GM18508 (cell line): ENCODE measurements around the gene TMEM19.

Experiments used
- ATAC-seq: cut with Tn5 transposase; IDR thresholded peaks from one replicate; pipeline ENCODE4 v1.9.1; 2021; ENCODE audit warnings: moderate number of reproducible peaks; ENCODE audit not compliant: insufficient read depth, unreplicated experiment

TMEM19 gene

DNA sequence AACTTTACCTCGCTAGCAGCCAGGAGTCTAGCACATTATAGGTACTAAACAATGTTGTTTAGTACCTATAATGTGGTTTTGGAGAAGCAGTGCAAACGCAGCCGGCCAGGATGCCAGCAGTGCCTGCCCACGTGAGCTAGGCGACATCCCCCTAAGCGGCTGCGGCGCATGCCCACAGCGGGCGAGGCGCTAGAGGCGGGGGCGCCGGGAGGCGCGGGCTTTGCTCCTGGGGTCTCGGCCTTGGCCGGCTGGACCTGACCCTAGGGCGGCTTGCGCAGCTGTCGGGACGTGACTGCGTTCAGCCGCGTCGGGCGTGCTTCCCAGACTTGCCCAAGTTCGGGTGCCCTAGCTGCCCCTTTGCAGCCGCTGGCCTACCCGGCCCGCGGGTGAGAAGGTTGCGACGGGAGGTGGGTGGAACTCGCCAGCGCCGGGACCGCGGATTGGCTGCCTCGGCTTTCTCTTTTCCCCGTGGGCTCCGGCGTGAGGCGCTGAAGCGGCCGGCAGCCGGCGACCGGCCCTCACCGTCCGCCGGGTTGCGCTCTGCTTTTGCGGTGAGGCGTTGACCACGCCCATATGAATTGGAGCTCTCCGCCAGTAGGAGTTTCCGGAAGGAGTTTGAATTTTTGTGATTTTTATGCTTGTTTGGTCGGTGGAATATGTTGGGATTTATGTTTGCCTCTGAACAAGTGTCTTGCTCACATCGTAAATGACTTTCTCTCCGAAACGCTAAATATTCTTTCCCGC lies at the start of gene TMEM19:
TMEM19 (plus strand) TSS at position 169 of the 744 bp plus-strand sequence. CDS start 599 bp downstream, outside the sequence.
- ATAC-seq = peak; percentile 67

DNA sequence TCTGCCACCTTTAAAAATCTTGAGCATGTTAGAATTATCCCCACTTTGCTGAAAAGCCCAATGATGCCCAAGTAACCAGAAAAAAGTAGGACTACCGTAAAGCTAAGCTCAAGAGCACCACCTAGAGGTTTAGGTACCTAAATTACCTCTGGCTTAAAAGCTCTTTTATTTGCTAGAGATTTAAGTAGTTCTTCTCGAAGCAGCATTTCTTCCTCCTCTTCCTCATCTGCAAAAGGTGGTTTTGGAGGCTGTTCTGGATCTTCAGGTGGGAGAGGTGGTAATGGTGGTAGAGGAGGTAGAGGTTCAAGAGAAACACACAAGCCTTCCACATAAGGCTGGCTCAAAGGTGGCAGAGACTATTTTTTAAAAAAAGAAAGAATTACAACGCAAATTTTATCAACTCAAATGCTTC lies 49.2 kb upstream of the TMEM19 start:
- ATAC-seq = no peak

- ATAC-seq = no peak
Measured at GRCh38 chr12:71638499-71638898, 47.4 kb upstream of the TMEM19 start.

GRCh38 chr12:71639341-71639760 lies 46.5 kb upstream of the TMEM19 start:
- no peak for ATAC-seq

GRCh38 chr12:71640316-71640715 lies 45.6 kb upstream of the TMEM19 start:
- ATAC-seq = no peak

- ATAC-seq = no peak
Measured at GRCh38 chr12:71641390-71641789, 44.5 kb upstream of the TMEM19 start.

- ATAC-seq = no peak
Measured at GRCh38 chr12:71642264-71642663, 43.6 kb upstream of the TMEM19 start.

GRCh38 chr12:71645268-71645667 lies 40.6 kb upstream of the TMEM19 start:
- no peak for ATAC-seq

DNA sequence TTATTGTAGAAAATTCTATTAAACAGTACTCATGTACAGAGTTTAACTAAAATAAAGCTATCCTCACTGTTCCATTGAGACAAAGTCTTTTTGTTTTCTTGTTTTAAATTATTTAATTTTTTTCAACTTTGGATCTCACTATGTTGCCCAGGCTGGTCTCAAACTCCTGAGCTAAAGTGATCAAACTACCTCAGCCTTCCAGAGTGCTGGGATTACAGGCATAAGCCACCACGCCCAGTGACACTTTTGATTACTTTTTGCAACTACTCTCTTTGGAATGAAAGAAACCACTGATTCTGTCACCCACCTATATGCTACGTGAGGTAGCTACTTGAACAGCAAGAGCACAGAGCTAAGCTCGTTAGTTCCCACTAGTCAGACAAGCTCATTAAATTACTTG lies 39.4 kb upstream of the TMEM19 start:
- no peak for ATAC-seq

DNA sequence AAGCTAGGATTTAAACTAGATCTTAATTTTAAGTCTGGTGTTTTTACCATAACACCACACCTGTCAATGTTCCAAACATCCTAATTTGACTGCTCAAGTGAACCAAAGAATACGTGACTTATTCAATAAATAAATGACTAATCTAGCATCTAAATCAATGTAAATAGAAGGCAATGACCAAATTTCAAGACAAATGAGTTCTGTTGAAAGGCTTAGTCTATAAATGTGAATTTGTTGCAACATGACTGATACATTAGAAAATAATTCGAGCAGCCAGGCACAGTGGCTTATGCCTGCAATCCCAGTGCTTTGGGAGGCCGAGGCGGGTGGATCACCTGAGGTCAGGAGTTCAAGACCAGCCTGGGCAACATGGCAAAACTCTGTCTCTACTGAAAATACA lies 37.3 kb upstream of the TMEM19 start:
- ATAC-seq = no peak

DNA sequence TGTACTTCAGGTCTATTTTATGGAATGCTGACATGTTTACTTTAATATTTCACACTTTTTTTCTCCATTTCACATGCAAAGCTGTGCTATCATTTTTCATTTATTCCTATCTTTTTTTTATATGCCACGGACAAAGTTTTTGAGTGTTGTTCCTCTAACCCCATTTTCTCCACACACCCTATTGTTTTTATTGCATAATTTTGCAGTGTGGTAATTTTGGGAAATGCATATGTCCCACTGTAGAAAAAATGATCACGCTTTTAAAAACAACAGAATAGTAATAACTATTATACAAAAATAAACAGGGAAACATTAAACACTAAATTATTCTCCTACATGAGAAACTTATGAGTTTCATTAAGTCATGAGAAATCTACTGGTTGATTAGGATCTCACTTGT lies 36.5 kb upstream of the TMEM19 start:
- ATAC-seq = no peak

DNA sequence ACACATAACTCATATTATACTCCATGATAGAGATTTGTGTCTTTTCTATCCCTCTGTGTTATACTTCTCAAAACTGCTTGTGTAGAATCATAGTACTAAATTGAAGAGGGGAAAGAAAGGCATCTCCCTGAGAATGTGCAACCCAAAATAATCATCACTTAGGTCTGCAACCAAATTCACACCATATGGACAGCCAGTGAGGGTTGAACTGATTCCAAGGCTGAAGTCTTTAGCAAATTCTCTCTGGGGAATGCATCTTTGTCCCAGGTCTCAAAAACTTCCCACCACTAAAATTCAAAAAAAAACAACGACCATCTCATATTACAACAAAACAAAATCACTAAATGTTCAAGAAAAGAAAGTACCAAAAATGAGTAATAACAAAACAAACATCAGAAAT lies 33.2 kb upstream of the TMEM19 start:
- no peak for ATAC-seq

- ATAC-seq = no peak
Measured at GRCh38 chr12:71653137-71653536, 32.7 kb upstream of the TMEM19 start.

DNA sequence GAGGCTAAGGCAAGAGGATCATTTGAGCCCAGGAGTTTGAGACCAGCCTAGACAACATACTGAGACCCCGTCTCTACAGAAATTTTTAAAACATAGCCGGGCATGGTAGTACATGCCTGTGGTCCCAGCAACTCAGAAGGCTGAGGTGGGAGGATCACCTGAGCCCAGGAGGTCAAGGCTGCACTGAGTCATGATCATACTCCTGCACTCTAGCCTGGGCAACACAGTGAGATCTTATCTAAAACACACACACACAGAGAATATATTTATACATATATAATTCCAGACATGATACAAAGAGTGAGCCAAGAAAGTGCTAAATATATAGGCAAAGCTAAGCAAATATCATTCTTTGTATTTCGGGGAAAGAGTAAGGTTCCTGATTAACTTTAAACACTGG lies 31.7 kb upstream of the TMEM19 start:
- ATAC-seq = no peak

- no peak for ATAC-seq
Measured at GRCh38 chr12:71655495-71655894, 30.4 kb upstream of the TMEM19 start.

DNA sequence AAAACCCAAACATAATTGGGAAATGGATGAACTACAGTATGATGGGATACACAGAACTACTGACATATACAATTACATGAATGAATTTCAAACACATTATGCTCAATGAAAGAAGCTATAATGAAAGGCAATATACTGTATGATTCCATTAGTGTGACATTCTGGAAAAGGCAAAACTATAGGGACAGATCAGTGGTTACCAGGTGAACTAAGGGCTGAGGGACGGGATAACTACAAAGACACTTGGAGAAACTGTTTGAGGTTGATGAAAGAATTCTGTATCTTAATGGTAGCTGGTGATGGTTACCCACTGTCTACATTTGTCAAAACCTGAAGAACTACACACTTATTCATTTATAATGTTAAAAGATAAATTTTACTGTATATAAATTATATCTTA lies 30.0 kb upstream of the TMEM19 start:
- ATAC-seq = no peak

GRCh38 chr12:71656740-71657139 lies 29.1 kb upstream of the TMEM19 start:
- no peak for ATAC-seq

DNA sequence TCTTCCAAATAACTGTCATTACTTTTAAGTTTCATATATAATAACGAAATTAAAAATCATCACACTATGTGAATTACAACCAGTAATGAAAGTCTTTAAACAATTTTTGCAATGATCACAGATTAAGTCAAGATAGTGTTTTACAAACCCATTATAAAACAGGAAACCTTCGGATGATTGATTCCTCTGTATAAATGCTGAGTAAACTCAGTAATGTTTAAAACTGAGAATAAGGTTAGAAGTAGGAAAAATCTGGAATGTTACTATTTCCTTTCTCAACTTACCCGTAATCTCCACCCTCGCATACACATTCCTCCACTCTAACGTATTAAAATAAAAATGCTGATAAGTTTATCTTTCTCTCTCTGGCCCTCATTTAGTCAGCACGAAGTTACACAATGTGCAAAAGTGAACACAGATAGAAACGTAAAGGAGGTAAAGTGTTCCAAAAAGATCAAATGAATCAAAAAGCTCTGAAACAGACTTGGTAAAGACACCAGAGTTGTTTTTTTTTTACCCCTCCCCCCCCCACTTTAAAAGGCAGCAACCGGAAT lies 23.8 kb upstream of the TMEM19 start:
- ATAC-seq = no peak

- ATAC-seq = peak; percentile 22
Measured at GRCh38 chr12:71662849-71663560, 22.9 kb upstream of the TMEM19 start.

DNA sequence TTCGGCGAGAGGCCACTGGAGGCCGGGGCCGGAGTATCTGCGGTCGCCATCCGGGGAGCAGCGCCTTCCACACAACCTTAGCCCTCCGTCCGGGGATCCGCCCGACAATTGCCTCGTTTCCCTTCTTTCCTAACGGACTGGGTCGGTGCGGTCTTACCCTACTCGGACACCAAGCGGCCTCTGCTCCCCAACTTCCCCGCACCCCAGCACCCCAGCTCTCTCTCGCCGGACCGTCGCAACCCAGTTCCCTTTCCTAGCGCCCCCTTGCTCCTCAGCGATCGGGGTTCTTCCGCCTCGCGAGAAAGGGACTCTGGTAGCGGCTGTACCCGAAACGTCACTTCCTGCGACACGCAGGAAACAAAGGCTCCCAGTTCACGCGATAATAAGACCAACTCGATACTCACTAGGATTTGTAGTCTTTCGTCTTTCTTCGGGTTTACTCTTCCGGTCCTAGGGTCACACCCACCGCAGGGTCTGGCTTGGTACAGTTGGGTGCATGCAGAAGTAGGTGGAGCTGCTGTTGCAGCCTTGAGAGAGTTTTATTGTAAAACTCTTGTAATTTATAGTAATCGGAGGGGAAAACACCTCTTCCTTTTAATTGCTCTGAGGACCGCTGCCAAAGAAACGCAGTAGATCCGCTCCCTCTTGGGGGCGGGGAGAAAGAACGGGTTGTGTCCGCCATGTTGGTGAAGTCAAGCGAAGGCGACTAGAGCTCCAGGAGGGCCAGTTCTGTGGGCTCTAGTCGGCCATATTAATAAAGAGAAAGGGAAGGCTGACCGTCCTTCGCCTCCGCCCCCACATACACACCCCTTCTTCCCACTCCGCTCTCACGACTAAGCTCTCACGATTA lies 22.1 kb upstream of the TMEM19 start, which contains the start of the genes THAP2 and ZFC3H1:
THAP2 (plus strand) TSS at position 741 of the 850 bp plus-strand sequence. CDS start 209 bp downstream, outside the sequence.
ZFC3H1 (minus strand) TSS at position 288 of the 850 bp plus-strand sequence; CDS start at position 50, 238 bp downstream.
- peak; percentile 93 for ATAC-seq
